GM23338 (cell line): Measurements from ENCODE around the gene DOCK4. TPM values are rescaled to one million over a fixed set of nuclear protein-coding genes. Genes with fewer than 3 reads are reported as not detected.

Source experiments
- ATAC-seq: fragments of 200-7000 bp; cut with Tn5 transposase; 3 replicates; pipeline ENCODE4 v1.9.1; 2020
- DNase-seq: peaks from one replicate; pipeline ENCODE4 v3.0.0-alpha.2; 2015; ENCODE audit warnings: low spot score
- H2AFZ ChIP-seq: fragments of 200-600 bp; sonication (generic); 2 replicates; pipeline ENCODE4 v1.8.0; 2016; ENCODE audit warnings: antibody characterized with exemption, mild to moderate bottlenecking, moderate library complexity
- H3F3A ChIP-seq: fragments of 200-600 bp; sonication (generic); replicated peaks from 2 replicates; pipeline ENCODE4 v1.8.0; 2017; ENCODE audit warnings: antibody characterized with exemption, mixed run types, low read depth
- H3K27ac ChIP-seq: fragments of 200-600 bp; sonication (generic); 2 replicates; pipeline ENCODE4 v1.6.1; 2016; ENCODE audit warnings: low read depth
- H3K27me3 ChIP-seq: fragments of 200-600 bp; sonication (generic); 2 replicates; pipeline ENCODE4 v1.8.0; 2016; ENCODE audit warnings: mild to moderate bottlenecking, mixed run types, moderate library complexity; ENCODE audit not compliant: insufficient read depth
- H3K36me3 ChIP-seq: fragments of 200-600 bp; sonication (generic); 2 replicates; pipeline ENCODE4 v1.8.0; 2016; ENCODE audit warnings: mild to moderate bottlenecking; ENCODE audit not compliant: insufficient read depth
- H3K4me1 ChIP-seq: fragments of 200-600 bp; sonication (generic); 2 replicates; pipeline ENCODE4 v1.8.0; 2016; ENCODE audit warnings: mild to moderate bottlenecking, moderate library complexity; ENCODE audit not compliant: insufficient read depth
- H3K4me2 ChIP-seq: fragments of 200-600 bp; sonication (generic); 2 replicates; pipeline ENCODE4 v1.7.1; 2017; ENCODE audit warnings: mixed run types
- H3K4me3 ChIP-seq: fragments of 200-600 bp; sonication (generic); 2 replicates; pipeline ENCODE4 v1.6.1; 2016; ENCODE audit warnings: mixed run types
- H3K79me2 ChIP-seq: fragments of 200-600 bp; sonication (generic); replicated peaks from 2 replicates; pipeline ENCODE4 v1.8.0; 2017; ENCODE audit warnings: mild to moderate bottlenecking; ENCODE audit not compliant: insufficient read depth
- H3K9me2 ChIP-seq: fragments of 200-600 bp; sonication (generic); 2 replicates; pipeline ENCODE4 v1.8.0; 2017; ENCODE audit not compliant: insufficient read depth
- H4K20me1 ChIP-seq: fragments of 200-600 bp; sonication (generic); replicated peaks from 2 replicates; pipeline ENCODE4 v1.8.0; 2017; ENCODE audit warnings: mild to moderate bottlenecking; ENCODE audit not compliant: insufficient read depth
- H3K27ac Mint-ChIP-seq: 2 replicates; pipeline ENCODE4 v1.8.0; 2020; ENCODE audit warnings: inconsistent platforms, mild to moderate bottlenecking, moderate library complexity, mixed read lengths
- H3K27me3 Mint-ChIP-seq: 3 replicates; pipeline ENCODE4 v1.8.0; 2022; ENCODE audit warnings: low read depth, mild to moderate bottlenecking, moderate library complexity, mixed read lengths, inconsistent platforms; ENCODE audit not compliant: insufficient read depth, poor library complexity
- H3K36me3 Mint-ChIP-seq: 3 replicates; pipeline ENCODE4 v1.8.0; 2021; ENCODE audit warnings: low read depth, mild to moderate bottlenecking, inconsistent platforms, moderate library complexity, mixed read lengths
- H3K4me1 Mint-ChIP-seq: 3 replicates; pipeline ENCODE4 v1.8.0; 2020; ENCODE audit warnings: mild to moderate bottlenecking, inconsistent platforms, mixed read lengths
- H3K4me3 Mint-ChIP-seq: 3 replicates; pipeline ENCODE4 v1.8.0; 2021; ENCODE audit warnings: moderate library complexity, mild to moderate bottlenecking, inconsistent platforms, mixed read lengths
- H3K9me3 Mint-ChIP-seq: 3 replicates; pipeline ENCODE4 v1.8.0; 2020; ENCODE audit warnings: moderate library complexity, mild to moderate bottlenecking, inconsistent platforms, mixed read lengths
- CREB1 ChIP-seq: fragments of 250-450 bp; sonication (Bioruptor Pico); IDR thresholded peaks from 2 replicates; pipeline ENCODE4 v1.5.0; 2020; ENCODE audit warnings: low read depth, mild to moderate bottlenecking, moderate library complexity
- EZH2 ChIP-seq: fragments of 200-600 bp; sonication (generic); IDR thresholded peaks from one replicate; pipeline ENCODE4 v1.8.0; 2017; ENCODE audit warnings: antibody characterized with exemption, mild to moderate bottlenecking, low read depth; ENCODE audit not compliant: unreplicated experiment
- JUNB ChIP-seq: IDR thresholded peaks from one replicate; pipeline ENCODE4 v1.6.1; 2016; ENCODE audit warnings: antibody characterized with exemption; ENCODE audit not compliant: unreplicated experiment
- POLR2AphosphoS5 ChIP-seq: IDR thresholded peaks from 2 replicates; pipeline ENCODE4 v1.6.1; 2016; ENCODE audit warnings: antibody characterized with exemption, low read depth
- REST ChIP-seq: IDR thresholded peaks from one replicate; pipeline ENCODE4 v1.6.1; 2018; ENCODE audit warnings: antibody characterized with exemption; ENCODE audit not compliant: unreplicated experiment
- STAT1 ChIP-seq: IDR thresholded peaks from one replicate; pipeline ENCODE4 v1.6.1; 2016; ENCODE audit warnings: antibody characterized with exemption; ENCODE audit not compliant: unreplicated experiment
- ZNF114 ChIP-seq: fragments of 250-450 bp; sonication (Bioruptor Pico); IDR thresholded peaks from 2 replicates; pipeline ENCODE4 v1.5.0; 2020; ENCODE audit warnings: mild to moderate bottlenecking, moderate library complexity
- ZNF331 ChIP-seq: fragments of 250-450 bp; sonication (Bioruptor Pico); IDR thresholded peaks from 2 replicates; pipeline ENCODE4 v1.5.0; 2020; ENCODE audit warnings: low read depth, mild to moderate bottlenecking, moderate library complexity
- ZNF462 ChIP-seq: fragments of 250-450 bp; sonication (Bioruptor Pico); IDR thresholded peaks from 2 replicates; pipeline ENCODE4 v1.5.0; 2020; ENCODE audit warnings: mild to moderate bottlenecking, moderate library complexity
- polyA plus RNA-seq: library from polyadenylated mRNA; unstranded; fragments of >200 nt; fragmentation: Nextera tagmentation; extraction: Ambion mirVana; gene quantifications from 2 replicates; pipeline ENCODE4 v1.2.1, GENCODE V29; 2016
- total RNA-seq: library from RNA; depleted of rRNA; stranded (reverse); fragments of >200 nt; shearing (Covaris generic); gene quantifications from 2 replicates; pipeline ENCODE4 v1.2.3, GENCODE V29; 2014
- TF ChIP-seq, protein P1 (sequence below): IDR thresholded peaks from 2 replicates; pipeline ENCODE4 v1.6.1; 2016; ENCODE audit warnings: antibody characterized with exemption

Gene DOCK4
- total and polyA plus RNA-seq, 2 experiments from 2014 or later = 6.3 to 33.8 TPM

DNA sequence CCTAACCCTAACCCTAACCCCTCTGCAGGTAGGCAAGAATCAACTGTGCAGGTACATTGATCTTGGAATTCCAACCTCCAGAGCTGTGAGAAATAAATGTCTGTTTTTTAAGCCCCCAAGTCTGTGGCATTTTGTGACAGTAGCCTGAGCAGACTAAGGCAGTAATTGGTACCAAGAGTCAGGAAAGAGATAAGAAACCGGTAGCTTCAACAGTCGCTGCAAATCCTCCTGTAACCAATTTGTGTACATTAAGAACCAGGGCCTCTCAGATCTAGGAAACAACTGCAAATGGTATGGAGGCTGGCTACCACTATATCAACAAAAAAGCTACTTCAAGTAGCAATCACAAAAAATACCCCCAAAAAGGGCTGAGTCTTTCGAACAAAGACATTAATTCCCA lies 67.3 kb downstream of the DOCK4 start:
- peaks cover 45% of the 10 kb centered on the region for H3K4me1 Mint-ChIP-seq
- H3K27me3 Mint-ChIP-seq = no peaks in the 10 kb centered on the region
- ATAC-seq (no peak), DNase-seq (no peak)
- no peak overlapping the region for H3K4me2 ChIP-seq
- no peaks in the 10 kb centered on the region for H4K20me1 ChIP-seq
- H3K9me3 Mint-ChIP-seq = no peaks in the 10 kb centered on the region
- H3K9me2 ChIP-seq = no peaks in the 10 kb centered on the region
- no peaks in the 10 kb centered on the region for H3F3A ChIP-seq
- H3K79me2 ChIP-seq = peaks cover 81% of the 10 kb centered on the region
- no peak overlapping the region for H3K27ac ChIP-seq
- no peak for TF ChIP-seq ZNF462 (CRISPR knock-in tag)
- no peak for TF ChIP-seq REST
- TF ChIP-seq ZNF331 (CRISPR knock-in tag) = no peak
- TF ChIP-seq EZH2 = no peak
- TF ChIP-seq CREB1 (CRISPR knock-in tag) = no peak
- no peak for TF ChIP-seq ZNF114 (CRISPR knock-in tag)
- TF ChIP-seq, protein P1, sequence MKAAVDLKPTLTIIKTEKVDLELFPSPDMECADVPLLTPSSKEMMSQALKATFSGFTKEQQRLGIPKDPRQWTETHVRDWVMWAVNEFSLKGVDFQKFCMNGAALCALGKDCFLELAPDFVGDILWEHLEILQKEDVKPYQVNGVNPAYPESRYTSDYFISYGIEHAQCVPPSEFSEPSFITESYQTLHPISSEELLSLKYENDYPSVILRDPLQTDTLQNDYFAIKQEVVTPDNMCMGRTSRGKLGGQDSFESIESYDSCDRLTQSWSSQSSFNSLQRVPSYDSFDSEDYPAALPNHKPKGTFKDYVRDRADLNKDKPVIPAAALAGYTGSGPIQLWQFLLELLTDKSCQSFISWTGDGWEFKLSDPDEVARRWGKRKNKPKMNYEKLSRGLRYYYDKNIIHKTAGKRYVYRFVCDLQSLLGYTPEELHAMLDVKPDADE = no peak
- TF ChIP-seq JUNB = no peak
- TF ChIP-seq STAT1 = no peak
- no peak for TF ChIP-seq POLR2AphosphoS5
- H3K4me3 ChIP-seq = no peak overlapping the region
- no peak overlapping the region for H3K4me3 Mint-ChIP-seq
- H2AFZ ChIP-seq = no peak overlapping the region
- H3K36me3 ChIP-seq = no peaks in the 10 kb centered on the region
- no peaks in the 10 kb centered on the region for H3K27me3 ChIP-seq
- H3K36me3 Mint-ChIP-seq = no peaks in the 10 kb centered on the region
- no peak overlapping the region for H3K27ac Mint-ChIP-seq
- H3K4me1 ChIP-seq = peaks cover 53% of the 10 kb centered on the region
